ENCODE measurements around the gene PDCD6IP.
"Not testable (repeated sequence)": the region's sequence is repeated elsewhere in the genome, so short reads cannot be mapped to it uniquely, and the experiment has no call there.

PDCD6IP gene

GRCh38 chr3:33855407-33855806 lies 57.0 kb downstream of the PDCD6IP start:
- DNase-seq (ENCODE audit: low read depth), result peak; percentile 27

GRCh38 chr3:33855884-33856546 lies 57.6 kb downstream of the PDCD6IP start:
- DNase-seq (ENCODE audit: low read depth), result peak; percentile 62

GRCh38 chr3:33857701-33858100 lies 59.3 kb downstream of the PDCD6IP start:
- DNase-seq (ENCODE audit: low read depth), result not testable (repeated sequence)

- DNase-seq (ENCODE audit: low read depth), result peak; percentile 23
Measured at GRCh38 chr3:33858131-33858530, 59.7 kb downstream of the PDCD6IP start.

GRCh38 chr3:33860373-33861050 lies 62.1 kb downstream of the PDCD6IP start:
- DNase-seq (ENCODE audit: low read depth), result no peak

GRCh38 chr3:33865133-33865532 lies 66.7 kb downstream of the PDCD6IP start:
- DNase-seq (ENCODE audit: low read depth), result no peak

- DNase-seq (ENCODE audit: low read depth), result no peak
Measured at GRCh38 chr3:33868309-33868708, 69.9 kb downstream of the PDCD6IP start.

- no peak for DNase-seq (ENCODE audit: low read depth)
Measured at GRCh38 chr3:33869977-33870376, 71.5 kb downstream of the PDCD6IP start.

GRCh38 chr3:33874815-33875214 lies 76.4 kb downstream of the PDCD6IP start:
- DNase-seq (ENCODE audit: low read depth), result no peak

GRCh38 chr3:33875680-33876079 lies 77.2 kb downstream of the PDCD6IP start:
- no peak for DNase-seq (ENCODE audit: low read depth)

- no peak for DNase-seq (ENCODE audit: low read depth)
Measured at GRCh38 chr3:33877187-33877586, 78.8 kb downstream of the PDCD6IP start.

GRCh38 chr3:33879540-33879939 lies 81.1 kb downstream of the PDCD6IP start:
- DNase-seq (ENCODE audit: low read depth), result peak; percentile 57

GRCh38 chr3:33881156-33882064 lies 83.0 kb downstream of the PDCD6IP start:
- no peak for DNase-seq (ENCODE audit: low read depth)

GRCh38 chr3:33882296-33882695 lies 83.9 kb downstream of the PDCD6IP start:
- no peak for DNase-seq (ENCODE audit: low read depth)

- peak; percentile 38 for DNase-seq (ENCODE audit: low read depth)
Measured at GRCh38 chr3:33883538-33883950, 85.1 kb downstream of the PDCD6IP start.

- DNase-seq (ENCODE audit: low read depth), result peak; percentile 57
Measured at GRCh38 chr3:33883951-33884561, 85.6 kb downstream of the PDCD6IP start.

GRCh38 chr3:33884701-33885100 lies 86.3 kb downstream of the PDCD6IP start:
- DNase-seq (ENCODE audit: low read depth), result no peak

GRCh38 chr3:33885496-33885895 lies 87.1 kb downstream of the PDCD6IP start:
- DNase-seq (ENCODE audit: low read depth), result no peak

GRCh38 chr3:33886015-33886414 lies 87.6 kb downstream of the PDCD6IP start:
- DNase-seq (ENCODE audit: low read depth), result peak; percentile 32

- no peak for DNase-seq (ENCODE audit: low read depth)
Measured at GRCh38 chr3:33887478-33887877, 89.0 kb downstream of the PDCD6IP start.

- DNase-seq (ENCODE audit: low read depth), result peak; percentile 43
Measured at GRCh38 chr3:33889394-33890039, 91.1 kb downstream of the PDCD6IP start.

- no peak for DNase-seq (ENCODE audit: low read depth)
Measured at GRCh38 chr3:33892655-33893054, 94.2 kb downstream of the PDCD6IP start.
